ENCODE results near the gene STARD3.
A peak's percentile ranks its signal among the peaks of the same experiment; 100 is the strongest.

The STARD3 gene

GRCh38 chr17:39603304-39604016, 33.5 kb upstream of the STARD3 start:
- no peak for DNase-seq (ENCODE audit: low read depth in 2 of 3, low spot score in 2 of 3)

- DNase-seq (ENCODE audit: low read depth in 2 of 3, low spot score in 2 of 3): no peak
Measured at GRCh38 chr17:39604911-39605491, 31.9 kb upstream of the STARD3 start.

GRCh38 chr17:39605492-39606433, 31.2 kb upstream of the STARD3 start:
- DNase-seq (ENCODE audit: low read depth in 2 of 3, low spot score in 2 of 3): no peak

GRCh38 chr17:39606434-39607056, 30.4 kb upstream of the STARD3 start:
- no peak for DNase-seq (ENCODE audit: low read depth in 2 of 3, low spot score in 2 of 3)

GRCh38 chr17:39607057-39607850, 29.7 kb upstream of the STARD3 start:
- DNase-seq (ENCODE audit: low read depth in 2 of 3, low spot score in 2 of 3): no peak

- DNase-seq (ENCODE audit: low read depth in 2 of 3, low spot score in 2 of 3): no peak
Measured at GRCh38 chr17:39607851-39608130, 29.2 kb upstream of the STARD3 start, which contains the start of gene NEUROD2. TSS of gene NEUROD2 (minus strand) at chr17:39607920. CDS start at chr17:39606599, 1,321 bp downstream.

- no peak for DNase-seq (ENCODE audit: low read depth in 2 of 3, low spot score in 2 of 3)
Measured at GRCh38 chr17:39608142-39608981, 28.6 kb upstream of the STARD3 start.

- no peak for DNase-seq (ENCODE audit: low read depth in 2 of 3, low spot score in 2 of 3)
Measured at GRCh38 chr17:39609416-39610025, 27.4 kb upstream of the STARD3 start.

- no peak for DNase-seq (ENCODE audit: low read depth in 2 of 3, low spot score in 2 of 3)
Measured at GRCh38 chr17:39611401-39612112, 25.4 kb upstream of the STARD3 start.

GRCh38 chr17:39612291-39612894, 24.6 kb upstream of the STARD3 start:
- no peak for DNase-seq (ENCODE audit: low read depth in 2 of 3, low spot score in 2 of 3)

- no peak for DNase-seq (ENCODE audit: low read depth in 2 of 3, low spot score in 2 of 3)
Measured at GRCh38 chr17:39612935-39613464, 23.9 kb upstream of the STARD3 start.

- DNase-seq (ENCODE audit: low read depth in 2 of 3, low spot score in 2 of 3): no peak
Measured at GRCh38 chr17:39614545-39615157, 22.3 kb upstream of the STARD3 start.

- no peak for DNase-seq (ENCODE audit: low read depth in 2 of 3, low spot score in 2 of 3)
Measured at GRCh38 chr17:39615434-39615833, 21.5 kb upstream of the STARD3 start.

GRCh38 chr17:39617100-39617445, 19.9 kb upstream of the STARD3 start:
- DNase-seq (ENCODE audit: low read depth in 2 of 3, low spot score in 2 of 3): no peak

- DNase-seq (ENCODE audit: low read depth in 2 of 3, low spot score in 2 of 3): peak in 1 of 3 experiments; percentile 30
Measured at GRCh38 chr17:39617446-39618245, 19.3 kb upstream of the STARD3 start.

GRCh38 chr17:39618246-39618913, 18.6 kb upstream of the STARD3 start:
- DNase-seq (ENCODE audit: low read depth in 2 of 3, low spot score in 2 of 3): no peak

Data from activated CD8-positive, alpha-beta memory T cell treated with anti-CD3 and anti-CD28 coated beads for 48 hours (primary cell).